K562 (cell line): ENCODE data around the gene GNAT1. TPM values are rescaled to one million over a fixed set of nuclear protein-coding genes. Genes with fewer than 3 reads are reported as not detected.

ENCODE experiments used
- ATAC-seq: fragments of 200-7000 bp; cut with Tn5 transposase; 3 replicates; pipeline ENCODE4 v1.9.1; 2020; ENCODE audit warnings: moderate library complexity
- BruUV-seq: library from RNA; stranded (reverse); fragments of 400-500 nt; replicated peaks from 2 replicates; lab custom pipeline; 2021; lab: Mats Ljungman, UMichigan
- CTCF ChIA-PET: fragments of 300-600 bp; formaldehyde crosslinking; extraction: SDS; loops from one replicate; lab custom pipeline; 2021; ENCODE audit warnings: low intra/inter-chr PET ratio; lab: Yijun Ruan, JAX
- POLR2A ChIA-PET: fragments of 300-600, 350-650 bp; sonication (Branson Sonifier 250); formaldehyde crosslinking; extraction: SDS; loops from one replicate; lab custom pipeline; 2021; ENCODE audit warnings: antibody characterized with exemption, inconsistent platforms; lab: Yijun Ruan, JAX
- DNase-seq, 4 experiments: peaks; one replicate each; pipeline versions ENCODE4 v3.0.0 to v3.0.0-alpha.2; 2011 to 2018; ENCODE audit warnings: low spot score in 3 of 4, mixed read lengths in 3 of 4; ENCODE audit errors: extremely low read depth in 1 of 4
- FAIRE-seq: peaks from 2 replicates; lab custom pipeline; 2011; peaks lifted over from hg19 to GRCh38; lab: Jason Lieb, UNC
- H2AFZ ChIP-seq: 2 replicates; pipeline ENCODE4 v1.6.0; 2011; ENCODE audit warnings: low read depth, low read length, control low read depth, inconsistent platforms
- H3K27ac ChIP-seq: fragments of 200-600 bp; 3 replicates; pipeline ENCODE4 v1.8.0; 2011; ENCODE audit warnings: low read depth, mild to moderate bottlenecking, control low read depth, inconsistent platforms, low read length, moderate library complexity, mixed read lengths; ENCODE audit errors: extremely low read depth
- H3K27me3 ChIP-seq, 2 experiments: fragments of 300-600 bp in 1 of 2; 2 replicates in 1 of 2; 3 replicates in 1 of 2; pipeline versions ENCODE4 v1.6.0 to v1.8.0; 2011; ENCODE audit warnings: inconsistent platforms in 2 of 2, low read length in 2 of 2, mild to moderate bottlenecking in 1 of 2, mixed read lengths in 1 of 2, moderate library complexity in 1 of 2; ENCODE audit not compliant: control insufficient read depth in 2 of 2, insufficient read depth in 2 of 2
- H3K36me3 ChIP-seq: fragments of 300-600 bp; 3 replicates; pipeline ENCODE4 v1.8.0; 2011; ENCODE audit warnings: mild to moderate bottlenecking, low read length, inconsistent platforms; ENCODE audit not compliant: control insufficient read depth, insufficient read depth
- H3K4me1 ChIP-seq, 2 experiments: fragments of 200-600 bp in 1 of 2; replicated peaks in 1 of 2; 2 replicates in 1 of 2; 3 replicates in 1 of 2; pipeline versions ENCODE4 v1.5.1 to v1.8.0; 2011; ENCODE audit warnings: inconsistent platforms in 2 of 2, low read length in 2 of 2, mild to moderate bottlenecking in 1 of 2, mixed read lengths in 1 of 2, moderate library complexity in 1 of 2; ENCODE audit not compliant: control insufficient read depth in 2 of 2, insufficient read depth in 2 of 2
- H3K4me2 ChIP-seq: 2 replicates; pipeline ENCODE4 v1.6.1; 2011; ENCODE audit warnings: low read length, control low read depth, inconsistent platforms, mixed read lengths; ENCODE audit not compliant: insufficient read depth
- H3K4me3 ChIP-seq: fragments of 200-600 bp; sonication (generic), shearing (Covaris generic); 2 replicates; pipeline ENCODE4 v1.5.1; 2016; ENCODE audit warnings: control low read depth, inconsistent platforms
- H3K79me2 ChIP-seq: fragments of 200-600 bp; 3 replicates; pipeline ENCODE4 v1.8.0; 2011; ENCODE audit warnings: low read length, inconsistent platforms; ENCODE audit not compliant: control insufficient read depth, insufficient read depth
- H3K9ac ChIP-seq, 2 experiments: 2 replicates each; pipeline versions ENCODE4 v1.6.0 to v1.6.1; 2011; ENCODE audit warnings: low read depth in 2 of 2, low read length in 2 of 2, control low read depth in 1 of 2, inconsistent platforms in 1 of 2, mild to moderate bottlenecking in 1 of 2, mixed read lengths in 1 of 2; ENCODE audit not compliant: insufficient read depth in 1 of 2
- H3K9me1 ChIP-seq: one replicate; pipeline ENCODE4 v1.6.0; 2011; ENCODE audit warnings: inconsistent platforms, mild to moderate bottlenecking, low read length, moderate library complexity; ENCODE audit not compliant: control insufficient read depth, insufficient read depth
- H3K9me3 ChIP-seq: replicated peaks from 2 replicates; pipeline ENCODE4 v1.5.1; 2011; ENCODE audit warnings: low read depth, low read length, inconsistent platforms; ENCODE audit not compliant: control insufficient read depth, insufficient read depth
- H4K20me1 ChIP-seq: replicated peaks from 2 replicates; pipeline ENCODE4 v1.6.1; 2011; ENCODE audit warnings: low read length, inconsistent platforms, mixed read lengths; ENCODE audit not compliant: control insufficient read depth, insufficient read depth
- CEBPB ChIP-seq: fragments of 450-650 bp; IDR thresholded peaks from 2 replicates; pipeline ENCODE4 v1.6.1; 2016; ENCODE audit warnings: missing genetic modification characterization, missing compliant biosample characterization
- ELF2 ChIP-seq: fragments of 250-450 bp; sonication (Bioruptor Pico); IDR thresholded peaks from 2 replicates; pipeline ENCODE4 v1.5.0; 2021; ENCODE audit warnings: mild to moderate bottlenecking
- ETV1 ChIP-seq: fragments of 450-650 bp; conservative IDR thresholded peaks from 2 replicates; pipeline ENCODE4 v1.6.1; 2016; ENCODE audit warnings: missing genetic modification characterization, control low read depth, low read depth, missing compliant biosample characterization
- EWSR1 ChIP-seq: fragments of 450-650 bp; IDR thresholded peaks from 2 replicates; pipeline ENCODE4 v1.6.1; 2018; ENCODE audit warnings: borderline replicate concordance, mild to moderate bottlenecking, low read depth, moderate library complexity; ENCODE audit not compliant: partially characterized antibody
- FIP1L1 ChIP-seq: fragments of 200-400 bp; formaldehyde crosslinking; IDR thresholded peaks from 2 replicates; pipeline ENCODE4 v1.6.1; 2018; ENCODE audit warnings: mild to moderate bottlenecking, low read depth, low read length; ENCODE audit not compliant: poor library complexity, severe bottlenecking
- HNRNPLL ChIP-seq: fragments of 200-400 bp; formaldehyde crosslinking; IDR thresholded peaks from 2 replicates; pipeline ENCODE4 v1.6.1; 2017; ENCODE audit warnings: low read length, low read depth, mild to moderate bottlenecking; ENCODE audit not compliant: poor library complexity, severe bottlenecking
- PURB ChIP-seq: sonication (generic); formaldehyde crosslinking; IDR thresholded peaks from 2 replicates; pipeline ENCODE4 v1.9.0; 2021; ENCODE audit warnings: low read depth, mild to moderate bottlenecking, missing genetic modification reagents
- TBL1XR1 ChIP-seq, 2 experiments: IDR thresholded peaks; 2 replicates each; pipeline ENCODE4 v1.6.1; 2012; ENCODE audit warnings: improper control_type of control experiment in 2 of 2, low read length in 2 of 2, mild to moderate bottlenecking in 1 of 2
- TCF15 ChIP-seq: fragments of 250-450 bp; sonication (Bioruptor Pico); IDR thresholded peaks from 2 replicates; pipeline ENCODE4 v1.8.0; 2022; ENCODE audit warnings: moderate library complexity, mild to moderate bottlenecking, inconsistent platforms
- TSC22D4 ChIP-seq: fragments of 450-650 bp; IDR thresholded peaks from 2 replicates; pipeline ENCODE4 v1.6.1; 2016; ENCODE audit warnings: missing genetic modification characterization, missing biosample characterization, control low read depth
- ZBTB17 ChIP-seq: fragments of 450-650 bp; formaldehyde crosslinking; IDR thresholded peaks from 2 replicates; pipeline ENCODE4 v1.4.0; 2020; ENCODE audit warnings: mild to moderate bottlenecking
- ZBTB9 ChIP-seq: fragments of 450-650 bp; formaldehyde crosslinking; IDR thresholded peaks from 2 replicates; pipeline ENCODE4 v1.4.0; 2020; ENCODE audit warnings: mild to moderate bottlenecking, moderate library complexity
- ZEB2 ChIP-seq: fragments of 450-650 bp; IDR thresholded peaks from 2 replicates; pipeline ENCODE4 v1.6.1; 2016
- ZNF696 ChIP-seq: fragments of 250-450 bp; sonication (Bioruptor Pico); conservative IDR thresholded peaks from 2 replicates; pipeline ENCODE4 v1.4.0; 2020; ENCODE audit warnings: mild to moderate bottlenecking, moderate library complexity
- ZSCAN32 ChIP-seq: fragments of 450-650 bp; formaldehyde crosslinking; IDR thresholded peaks from 2 replicates; pipeline ENCODE4 v1.4.0; 2020; ENCODE audit warnings: mild to moderate bottlenecking, moderate library complexity
- WGBS: fragments of 100-300 bp; shearing (Covaris generic); methylation state at CpG from one replicate; pipeline ENCODE4 v1.1.6; 2016; ENCODE audit warnings: low coverage, mixed read lengths; ENCODE audit not compliant: insufficient coverage; ENCODE audit errors: missing lambda C conversion rate; 5-methylcytosine and 5-hydroxymethylcytosine counted together
- in situ Hi-C: fragments of 300-500 bp; cut with MboI; formaldehyde crosslinking; loops from 4 replicates; pipeline ENCODE4 v1.15.0; 2018; ENCODE audit warnings: inconsistent platforms, mixed read lengths
- intact Hi-C: fragments of 100-400 bp; cut with micrococcal nuclease; formaldehyde crosslinking; loops from 2 replicates; pipeline ENCODE4 v1.14.2; 2022
- polyA plus RNA-seq, 8 experiments: library from polyadenylated mRNA; depleted of rRNA in 4 of 8; stranded (reverse) in 5 of 8; unstranded in 3 of 8; fragments of >200 nt; fragmentation: Nextera tagmentation in 2 of 8; fragmentation: Illumina TruSeq in 1 of 8; extraction: Ambion mirVana in 2 of 8; extraction: Trizol in 1 of 8; gene quantifications; 2 replicates each; pipeline versions ENCODE4 v1.2.1 to v1.2.3, GENCODE V29; 2011 to 2014; ENCODE audit warnings: inconsistent platforms in 1 of 8, missing spikeins in 1 of 8
- total RNA-seq, 7 experiments: library from RNA; depleted of rRNA in 6 of 7; stranded (reverse); fragments of >200 nt in 6 of 7; fragmentation: Illumina TruSeq in 2 of 7; extraction: Trizol in 2 of 7; gene quantifications; 2 replicates each; pipeline versions ENCODE4 v1.2.1 to v1.2.3, GENCODE V29; 2011 to 2021; ENCODE audit warnings: low replicate concordance in 1 of 7
- TF ChIP-seq, protein P1 (sequence below): IDR thresholded peaks from 2 replicates; pipeline ENCODE4 v1.6.1; 2011; ENCODE audit not compliant: insufficient read length; ENCODE audit errors: extremely low read depth
- TF ChIP-seq, protein P2 (sequence below): sonication (generic); formaldehyde crosslinking; IDR thresholded peaks from 2 replicates; pipeline ENCODE4 v1.8.1; 2022; ENCODE audit warnings: missing genetic modification reagents
- TF ChIP-seq, protein P3 (sequence below): fragments of 200-800 bp; sonication (Bioruptor generic); IDR thresholded peaks from 2 replicates; pipeline ENCODE4 v1.6.1; 2017; ENCODE audit warnings: missing genetic modification characterization, missing compliant biosample characterization

GNAT1 gene
- total and polyA plus RNA-seq, 9 of the 15 experiments (the other 6 are each of a cell fraction or from before 2014, with no cell fraction given): not detected

DNA sequence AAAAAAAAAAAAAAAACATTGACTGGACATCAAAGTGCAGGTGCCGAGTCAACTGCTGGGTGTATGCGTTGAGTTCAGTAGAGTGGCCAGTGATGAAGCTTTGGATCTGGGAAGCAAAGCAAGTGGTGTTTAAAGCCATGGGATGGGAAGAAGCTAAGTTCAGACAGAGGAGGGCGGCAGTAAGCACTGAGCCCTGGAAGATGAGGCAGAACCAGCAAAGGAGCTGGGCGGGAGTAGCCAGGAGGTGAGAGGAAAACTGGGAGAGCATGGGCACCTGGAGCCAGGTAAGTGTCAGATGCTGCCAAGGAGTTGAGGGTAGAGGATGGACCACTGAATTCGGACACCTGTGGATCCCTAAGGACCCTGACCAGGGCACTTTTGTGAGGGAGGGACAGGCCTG lies 33.2 kb downstream of the GNAT1 start:
- H3K9me3 ChIP-seq: no peaks in the 10 kb centered on the region
- WGBS: 13% methylated on average over 3 of the region's 5 CpGs
- H3K4me3 ChIP-seq: no peak overlapping the region
- no peaks in the 10 kb centered on the region for H4K20me1 ChIP-seq
- no peaks in the 10 kb centered on the region for H3K36me3 ChIP-seq
- intact Hi-C loops (no loop called here), in situ Hi-C loops (loop anchor here (5.0 kb wide), 2 partner anchors 32 to 48 kb away; partner anchors contain the start of gene GNAT1)
- ATAC-seq: no peak
- no peaks in the 10 kb centered on the region for H3K9me1 ChIP-seq
- H3K27me3 ChIP-seq: 0 out of 5 replicates have a peak, but pooled peaks cover under 1 to 4% of the 10 kb centered on the region in 2 experiments
- H3K79me2 ChIP-seq: no peaks in the 10 kb centered on the region
- H3K27ac ChIP-seq: no peak overlapping the region
- CTCF ChIA-PET: interaction anchor here (4.0 kb wide), 1 partner anchor 30 kb away, joined by 91 read pairs; no protein-coding TSS in a partner anchor
- BruUV-seq: no TSS peak
- no peak overlapping the region for H3K4me2 ChIP-seq
- no peak for DNase-seq
- no peak overlapping the region for H3K9ac ChIP-seq
- H2AFZ ChIP-seq: no peak overlapping the region
- no peak for FAIRE-seq
- TF ChIP-seq TCF15 (CRISPR knock-in tag) (no peak), ZSCAN32 (CRISPR knock-in tag) (no peak), TSC22D4 (no peak), PURB (no peak), TBL1XR1 (IDR thresholded peaks at IDR 0.05; ENCODE audit: low read length in 2 of 2) (no peak), EWSR1 (no peak), ETV1 (tag) (no peak), HNRNPLL (no peak), ZEB2 (no peak), ZNF696 (CRISPR knock-in tag) (no peak), FIP1L1 (no peak), CEBPB (tag) (no peak), ELF2 (no peak), ZBTB17 (CRISPR knock-in tag) (no peak), ZBTB9 (CRISPR knock-in tag) (no peak)
- TF ChIP-seq, protein P1, sequence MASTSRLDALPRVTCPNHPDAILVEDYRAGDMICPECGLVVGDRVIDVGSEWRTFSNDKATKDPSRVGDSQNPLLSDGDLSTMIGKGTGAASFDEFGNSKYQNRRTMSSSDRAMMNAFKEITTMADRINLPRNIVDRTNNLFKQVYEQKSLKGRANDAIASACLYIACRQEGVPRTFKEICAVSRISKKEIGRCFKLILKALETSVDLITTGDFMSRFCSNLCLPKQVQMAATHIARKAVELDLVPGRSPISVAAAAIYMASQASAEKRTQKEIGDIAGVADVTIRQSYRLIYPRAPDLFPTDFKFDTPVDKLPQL: no peak
- TF ChIP-seq, protein P2, sequence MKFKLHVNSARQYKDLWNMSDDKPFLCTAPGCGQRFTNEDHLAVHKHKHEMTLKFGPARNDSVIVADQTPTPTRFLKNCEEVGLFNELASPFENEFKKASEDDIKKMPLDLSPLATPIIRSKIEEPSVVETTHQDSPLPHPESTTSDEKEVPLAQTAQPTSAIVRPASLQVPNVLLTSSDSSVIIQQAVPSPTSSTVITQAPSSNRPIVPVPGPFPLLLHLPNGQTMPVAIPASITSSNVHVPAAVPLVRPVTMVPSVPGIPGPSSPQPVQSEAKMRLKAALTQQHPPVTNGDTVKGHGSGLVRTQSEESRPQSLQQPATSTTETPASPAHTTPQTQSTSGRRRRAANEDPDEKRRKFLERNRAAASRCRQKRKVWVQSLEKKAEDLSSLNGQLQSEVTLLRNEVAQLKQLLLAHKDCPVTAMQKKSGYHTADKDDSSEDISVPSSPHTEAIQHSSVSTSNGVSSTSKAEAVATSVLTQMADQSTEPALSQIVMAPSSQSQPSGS (CRISPR knock-in tag): no peak
- TF ChIP-seq, protein P3, sequence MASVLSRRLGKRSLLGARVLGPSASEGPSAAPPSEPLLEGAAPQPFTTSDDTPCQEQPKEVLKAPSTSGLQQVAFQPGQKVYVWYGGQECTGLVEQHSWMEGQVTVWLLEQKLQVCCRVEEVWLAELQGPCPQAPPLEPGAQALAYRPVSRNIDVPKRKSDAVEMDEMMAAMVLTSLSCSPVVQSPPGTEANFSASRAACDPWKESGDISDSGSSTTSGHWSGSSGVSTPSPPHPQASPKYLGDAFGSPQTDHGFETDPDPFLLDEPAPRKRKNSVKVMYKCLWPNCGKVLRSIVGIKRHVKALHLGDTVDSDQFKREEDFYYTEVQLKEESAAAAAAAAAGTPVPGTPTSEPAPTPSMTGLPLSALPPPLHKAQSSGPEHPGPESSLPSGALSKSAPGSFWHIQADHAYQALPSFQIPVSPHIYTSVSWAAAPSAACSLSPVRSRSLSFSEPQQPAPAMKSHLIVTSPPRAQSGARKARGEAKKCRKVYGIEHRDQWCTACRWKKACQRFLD (CRISPR knock-in tag): no peak
- peaks cover 14 to 42% of the 10 kb centered on the region in 2 experiments for H3K4me1 ChIP-seq
- POLR2A ChIA-PET: no interaction called here
